Neural cell (in vitro differentiated cells): Measurements from ENCODE around the gene ERI2. TPM values are rescaled to one million over a fixed set of nuclear protein-coding genes. Genes with fewer than 3 reads are reported as not detected.

Source experiments
- H2AFZ ChIP-seq: fragments of 200-600, 300-800 bp; sonication (generic), shearing (Covaris generic); 2 replicates; pipeline ENCODE4 v1.6.0; 2014; ENCODE audit warnings: low read depth, mild to moderate bottlenecking, antibody characterized with exemption, low read length, moderate library complexity
- H3F3A ChIP-seq: fragments of 200-600 bp; shearing (Covaris generic); 2 replicates; pipeline ENCODE4 v1.6.1; 2016; ENCODE audit warnings: mild to moderate bottlenecking, moderate library complexity, mixed read lengths, antibody characterized with exemption, low read length; ENCODE audit not compliant: insufficient read depth, poor library complexity, severe bottlenecking
- H3K27ac ChIP-seq: fragments of 200-600, 300-800 bp; sonication (generic), shearing (Covaris generic); 2 replicates; pipeline ENCODE4 v1.5.1; 2014; ENCODE audit warnings: mild to moderate bottlenecking, low read length, moderate library complexity
- H3K27me3 ChIP-seq: fragments of 300-800, 200-600 bp; sonication (generic), shearing (Covaris generic); 2 replicates; pipeline ENCODE4 v1.6.0; 2014; ENCODE audit warnings: mild to moderate bottlenecking, low read depth, low read length, moderate library complexity; ENCODE audit not compliant: insufficient read depth
- H3K36me3 ChIP-seq: fragments of 300-800, 200-600 bp; sonication (generic), shearing (Covaris generic); 2 replicates; pipeline ENCODE4 v1.5.1; 2014; ENCODE audit warnings: mild to moderate bottlenecking, antibody characterized with exemption, low read length, moderate library complexity; ENCODE audit not compliant: insufficient read depth
- H3K4me2 ChIP-seq: fragments of 300-800, 200-600 bp; sonication (generic), shearing (Covaris generic); 2 replicates; pipeline ENCODE4 v1.6.0; 2014; ENCODE audit warnings: mild to moderate bottlenecking, low read length
- H3K4me3 ChIP-seq: fragments of 300-800, 200-600 bp; sonication (generic), shearing (Covaris generic); 2 replicates; pipeline ENCODE4 v1.5.1; 2014; ENCODE audit warnings: mild to moderate bottlenecking, low read length, moderate library complexity
- H3K79me2 ChIP-seq: fragments of 200-600 bp; shearing (Covaris generic); replicated peaks from 2 replicates; pipeline ENCODE4 v1.6.0; 2014; ENCODE audit warnings: mild to moderate bottlenecking, low read length, moderate library complexity; ENCODE audit not compliant: insufficient read depth
- H3K9ac ChIP-seq: fragments of 300-800, 200-600 bp; sonication (generic), shearing (Covaris generic); 2 replicates; pipeline ENCODE4 v1.6.1; 2016; ENCODE audit warnings: mild to moderate bottlenecking, low read length, mixed read lengths
- H3K9me2 ChIP-seq: fragments of 200-600 bp; shearing (Covaris generic); 2 replicates; pipeline ENCODE4 v1.6.1; 2016; ENCODE audit warnings: mild to moderate bottlenecking, low read length, mixed read lengths; ENCODE audit not compliant: insufficient read depth
- H3K9me3 ChIP-seq: fragments of 200-600, 300-800 bp; sonication (generic), shearing (Covaris generic); 2 replicates; pipeline ENCODE4 v1.6.1; 2016; ENCODE audit warnings: mild to moderate bottlenecking, mixed run types, low read length, moderate library complexity, mixed read lengths
- H4K20me1 ChIP-seq: fragments of 200-600 bp; shearing (Covaris generic); 2 replicates; pipeline ENCODE4 v1.6.1; 2016; ENCODE audit warnings: mild to moderate bottlenecking, mixed run types; ENCODE audit not compliant: insufficient read depth
- EP300 ChIP-seq: fragments of 450-650 bp; conservative IDR thresholded peaks from 2 replicates; pipeline ENCODE4 v1.6.1; 2014; ENCODE audit warnings: antibody characterized with exemption, mild to moderate bottlenecking, moderate library complexity; ENCODE audit not compliant: poor library complexity, severe bottlenecking
- MXI1 ChIP-seq: fragments of 450-650 bp; conservative IDR thresholded peaks from 2 replicates; pipeline ENCODE4 v1.6.1; 2014; ENCODE audit warnings: antibody characterized with exemption, mild to moderate bottlenecking; ENCODE audit not compliant: poor library complexity, severe bottlenecking
- POLR2AphosphoS5 ChIP-seq: IDR thresholded peaks from 2 replicates; pipeline ENCODE4 v1.6.1; 2012
- RAD21 ChIP-seq: fragments of 450-650 bp; conservative IDR thresholded peaks from 2 replicates; pipeline ENCODE4 v1.6.1; 2014; ENCODE audit warnings: antibody characterized with exemption, mild to moderate bottlenecking, moderate library complexity
- SMC3 ChIP-seq: fragments of 450-650 bp; conservative IDR thresholded peaks from 2 replicates; pipeline ENCODE4 v1.6.1; 2014; ENCODE audit warnings: antibody characterized with exemption, mild to moderate bottlenecking, moderate library complexity; ENCODE audit not compliant: poor library complexity
- TAF1 ChIP-seq: IDR thresholded peaks from 2 replicates; pipeline ENCODE4 v1.6.1; 2012; ENCODE audit warnings: low read depth
- polyA plus RNA-seq: library from polyadenylated mRNA; depleted of rRNA; stranded (reverse); fragments of >200 nt; gene quantifications from 2 replicates; pipeline ENCODE4 v1.2.3, GENCODE V29; 2014
- TF ChIP-seq, protein P1 (sequence below): IDR thresholded peaks from 2 replicates; pipeline ENCODE4 v1.6.1; 2012; ENCODE audit warnings: borderline replicate concordance
- TF ChIP-seq, protein P2 (sequence below): fragments of 450-650 bp; IDR thresholded peaks from 2 replicates; pipeline ENCODE4 v1.5.1; 2014; ENCODE audit warnings: antibody characterized with exemption, mild to moderate bottlenecking, moderate library complexity; ENCODE audit not compliant: poor library complexity, severe bottlenecking

Gene ERI2
- polyA plus RNA-seq, 1 donor from 2014 or later, result 46.9 TPM

DNA sequence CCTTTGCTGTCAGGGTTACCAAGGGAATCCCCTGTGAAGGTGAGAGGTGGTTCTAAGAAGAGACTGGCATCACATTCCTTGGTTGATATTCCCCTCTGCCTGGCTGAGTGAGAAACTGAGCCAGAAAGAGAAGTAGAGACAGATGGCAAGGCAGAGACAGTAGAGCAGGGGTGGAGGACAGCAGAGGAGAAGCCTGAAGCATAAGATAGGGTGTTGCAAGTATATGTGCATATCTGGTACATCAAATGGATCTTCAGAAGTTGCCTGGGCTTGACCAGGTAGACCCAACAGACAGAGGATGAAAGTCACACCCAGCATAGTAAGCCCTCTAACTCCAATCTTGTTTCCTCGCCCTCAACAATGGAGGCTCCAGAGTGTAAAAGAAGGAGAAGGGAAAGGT lies 56.8 kb downstream of the ERI2 start:
- Histone ChIP-seq H4K20me1 (no peaks in the 10 kb centered on the region), H2AFZ (no peak overlapping the region), H3K9me2 (no peaks in the 10 kb centered on the region), H3F3A (no peaks in the 10 kb centered on the region), H3K9ac (no peak overlapping the region), H3K36me3 (no peaks in the 10 kb centered on the region), H3K79me2 (no peaks in the 10 kb centered on the region), H3K27me3 (no peaks in the 10 kb centered on the region), H3K27ac (no peak overlapping the region), H3K4me3 (no peak overlapping the region), H3K4me2 (no peak overlapping the region), H3K9me3 (no peaks in the 10 kb centered on the region)
- TF ChIP-seq EP300 (no peak), RAD21 (no peak), MXI1 (no peak)
- TF ChIP-seq, protein P1, sequence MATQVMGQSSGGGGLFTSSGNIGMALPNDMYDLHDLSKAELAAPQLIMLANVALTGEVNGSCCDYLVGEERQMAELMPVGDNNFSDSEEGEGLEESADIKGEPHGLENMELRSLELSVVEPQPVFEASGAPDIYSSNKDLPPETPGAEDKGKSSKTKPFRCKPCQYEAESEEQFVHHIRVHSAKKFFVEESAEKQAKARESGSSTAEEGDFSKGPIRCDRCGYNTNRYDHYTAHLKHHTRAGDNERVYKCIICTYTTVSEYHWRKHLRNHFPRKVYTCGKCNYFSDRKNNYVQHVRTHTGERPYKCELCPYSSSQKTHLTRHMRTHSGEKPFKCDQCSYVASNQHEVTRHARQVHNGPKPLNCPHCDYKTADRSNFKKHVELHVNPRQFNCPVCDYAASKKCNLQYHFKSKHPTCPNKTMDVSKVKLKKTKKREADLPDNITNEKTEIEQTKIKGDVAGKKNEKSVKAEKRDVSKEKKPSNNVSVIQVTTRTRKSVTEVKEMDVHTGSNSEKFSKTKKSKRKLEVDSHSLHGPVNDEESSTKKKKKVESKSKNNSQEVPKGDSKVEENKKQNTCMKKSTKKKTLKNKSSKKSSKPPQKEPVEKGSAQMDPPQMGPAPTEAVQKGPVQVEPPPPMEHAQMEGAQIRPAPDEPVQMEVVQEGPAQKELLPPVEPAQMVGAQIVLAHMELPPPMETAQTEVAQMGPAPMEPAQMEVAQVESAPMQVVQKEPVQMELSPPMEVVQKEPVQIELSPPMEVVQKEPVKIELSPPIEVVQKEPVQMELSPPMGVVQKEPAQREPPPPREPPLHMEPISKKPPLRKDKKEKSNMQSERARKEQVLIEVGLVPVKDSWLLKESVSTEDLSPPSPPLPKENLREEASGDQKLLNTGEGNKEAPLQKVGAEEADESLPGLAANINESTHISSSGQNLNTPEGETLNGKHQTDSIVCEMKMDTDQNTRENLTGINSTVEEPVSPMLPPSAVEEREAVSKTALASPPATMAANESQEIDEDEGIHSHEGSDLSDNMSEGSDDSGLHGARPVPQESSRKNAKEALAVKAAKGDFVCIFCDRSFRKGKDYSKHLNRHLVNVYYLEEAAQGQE, result no peak

DNA sequence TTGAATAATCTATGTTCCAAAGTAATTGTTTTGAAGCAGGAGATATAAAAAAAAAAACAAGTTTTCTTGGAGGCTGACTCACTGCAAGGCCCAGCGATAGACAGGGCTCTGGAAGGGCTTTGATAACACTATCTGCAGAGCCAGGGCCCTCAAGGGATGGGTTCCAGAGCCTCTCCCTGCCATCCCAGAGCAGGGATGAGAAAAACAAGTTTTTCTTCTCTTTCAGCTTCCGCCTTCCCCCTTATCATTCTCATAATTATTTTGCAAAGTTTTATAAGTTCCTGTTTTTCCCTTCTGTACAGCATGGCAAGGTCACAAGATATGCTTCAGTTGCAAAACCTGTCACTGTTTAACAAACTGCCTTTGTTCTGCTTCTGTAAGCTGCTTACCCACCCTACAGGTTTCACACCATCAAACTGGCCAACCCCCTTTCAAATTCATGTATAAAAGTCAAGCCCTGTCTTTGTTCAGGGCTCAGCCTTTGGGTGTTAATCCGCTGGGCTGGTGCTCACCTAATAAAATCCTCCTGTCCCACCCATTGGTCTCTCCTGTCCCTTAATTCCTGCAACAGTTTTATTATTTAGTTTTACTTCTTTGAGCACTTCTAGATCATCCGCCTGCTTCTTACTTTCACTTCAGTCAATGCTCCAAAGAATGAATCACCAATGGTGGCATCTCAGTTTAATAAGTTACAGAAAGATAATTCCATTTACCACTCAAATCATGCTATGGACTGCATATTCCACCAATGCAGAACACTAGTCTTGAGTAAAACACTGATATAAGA lies 59.0 kb downstream of the ERI2 start:
- Histone ChIP-seq H3K9me2 (no peaks in the 10 kb centered on the region), H3K27me3 (no peaks in the 10 kb centered on the region), H3K4me3 (no peak overlapping the region), H3K9ac (no peak overlapping the region), H3K36me3 (no peaks in the 10 kb centered on the region), H3K4me2 (no peak overlapping the region), H3K9me3 (no peaks in the 10 kb centered on the region), H3K79me2 (no peaks in the 10 kb centered on the region), H2AFZ (no peak overlapping the region), H3F3A (no peaks in the 10 kb centered on the region), H3K27ac (no peak overlapping the region), H4K20me1 (no peaks in the 10 kb centered on the region)
- TF ChIP-seq TAF1 (no peak), SMC3 (no peak), MXI1 (no peak), POLR2AphosphoS5 (no peak)
- TF ChIP-seq, protein P2, sequence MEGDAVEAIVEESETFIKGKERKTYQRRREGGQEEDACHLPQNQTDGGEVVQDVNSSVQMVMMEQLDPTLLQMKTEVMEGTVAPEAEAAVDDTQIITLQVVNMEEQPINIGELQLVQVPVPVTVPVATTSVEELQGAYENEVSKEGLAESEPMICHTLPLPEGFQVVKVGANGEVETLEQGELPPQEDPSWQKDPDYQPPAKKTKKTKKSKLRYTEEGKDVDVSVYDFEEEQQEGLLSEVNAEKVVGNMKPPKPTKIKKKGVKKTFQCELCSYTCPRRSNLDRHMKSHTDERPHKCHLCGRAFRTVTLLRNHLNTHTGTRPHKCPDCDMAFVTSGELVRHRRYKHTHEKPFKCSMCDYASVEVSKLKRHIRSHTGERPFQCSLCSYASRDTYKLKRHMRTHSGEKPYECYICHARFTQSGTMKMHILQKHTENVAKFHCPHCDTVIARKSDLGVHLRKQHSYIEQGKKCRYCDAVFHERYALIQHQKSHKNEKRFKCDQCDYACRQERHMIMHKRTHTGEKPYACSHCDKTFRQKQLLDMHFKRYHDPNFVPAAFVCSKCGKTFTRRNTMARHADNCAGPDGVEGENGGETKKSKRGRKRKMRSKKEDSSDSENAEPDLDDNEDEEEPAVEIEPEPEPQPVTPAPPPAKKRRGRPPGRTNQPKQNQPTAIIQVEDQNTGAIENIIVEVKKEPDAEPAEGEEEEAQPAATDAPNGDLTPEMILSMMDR, result no peak
- TF ChIP-seq, protein P1, result no peak
